Neutrophil (primary cell): ENCODE data around the gene RSPH9.

ENCODE experiments used
- H3K27ac ChIP-seq: fragments of 200-600 bp; sonication (generic); 2 replicates; pipeline ENCODE4 v1.5.1; 2016; ENCODE audit warnings: mild to moderate bottlenecking, moderate library complexity
- H3K27me3 ChIP-seq: fragments of 200-600 bp; sonication (generic); 2 replicates; pipeline ENCODE4 v1.6.0; 2016; ENCODE audit warnings: mild to moderate bottlenecking
- H3K36me3 ChIP-seq: fragments of 200-600 bp; sonication (generic); 2 replicates; pipeline ENCODE4 v1.5.1; 2017
- H3K4me1 ChIP-seq, 2 experiments: fragments of 200-600 bp in 1 of 2; sonication (generic) in 1 of 2; 1 replicate in 1 of 2; 2 replicates in 1 of 2; pipeline versions ENCODE4 v1.5.1 to v1.6.1; 2013 to 2016; ENCODE audit warnings: low read depth in 1 of 2, low read length in 1 of 2, mild to moderate bottlenecking in 1 of 2, moderate library complexity in 1 of 2; ENCODE audit not compliant: control insufficient read depth in 1 of 2, insufficient read depth in 1 of 2
- H3K4me3 ChIP-seq, 2 experiments: fragments of 200-600 bp in 1 of 2; sonication (generic) in 1 of 2; 1 replicate in 1 of 2; 2 replicates in 1 of 2; pipeline ENCODE4 v1.5.1; 2013 to 2016; ENCODE audit warnings: low read depth in 1 of 2, low read length in 1 of 2, mild to moderate bottlenecking in 1 of 2, moderate library complexity in 1 of 2
- H3K9me3 ChIP-seq: fragments of 200-600 bp; sonication (generic); 2 replicates; pipeline ENCODE4 v1.5.1; 2016
- CTCF ChIP-seq: fragments of 200-600 bp; sonication (generic); IDR thresholded peaks from 2 replicates; pipeline ENCODE4 v1.5.1; 2016; ENCODE audit warnings: antibody characterized with exemption

RSPH9 gene

GRCh38 chr6:43624786-43625288 lies 20.0 kb upstream of the RSPH9 start:
- H3K9me3 ChIP-seq, result no peaks in the 10 kb centered on the region
- no peak overlapping the region for H3K4me3 ChIP-seq
- no peak overlapping the region for H3K27ac ChIP-seq
- H3K36me3 ChIP-seq, result peaks cover 64% of the 10 kb centered on the region
- peaks cover 32 to 36% of the 10 kb centered on the region in 2 experiments for H3K4me1 ChIP-seq
- no peak for TF ChIP-seq CTCF
- no peaks in the 10 kb centered on the region for H3K27me3 ChIP-seq

- no peaks in the 10 kb centered on the region for H3K9me3 ChIP-seq
- peaks cover 39 to 42% of the 10 kb centered on the region in 2 experiments for H3K4me1 ChIP-seq
- no peak overlapping the region for H3K4me3 ChIP-seq
- peaks cover 58% of the 10 kb centered on the region for H3K36me3 ChIP-seq
- no peak overlapping the region for H3K27ac ChIP-seq
- TF ChIP-seq CTCF, result no peak
- H3K27me3 ChIP-seq, result no peaks in the 10 kb centered on the region
These were observed 19.3 kb upstream of the RSPH9 start for GRCh38 chr6:43625393-43625992.

- Histone ChIP-seq H3K4me1 (peaks cover 42 to 43% of the 10 kb centered on the region in 2 experiments), H3K9me3 (no peaks in the 10 kb centered on the region), H3K4me3 (peak overlapping the region in 1 of 2 experiments; percentile 0), H3K36me3 (peaks cover 40% of the 10 kb centered on the region), H3K27me3 (no peaks in the 10 kb centered on the region), H3K27ac (peak overlapping the region; percentile 88)
- no peak for TF ChIP-seq CTCF
These were observed 17.6 kb upstream of the RSPH9 start for GRCh38 chr6:43627008-43627825.

DNA sequence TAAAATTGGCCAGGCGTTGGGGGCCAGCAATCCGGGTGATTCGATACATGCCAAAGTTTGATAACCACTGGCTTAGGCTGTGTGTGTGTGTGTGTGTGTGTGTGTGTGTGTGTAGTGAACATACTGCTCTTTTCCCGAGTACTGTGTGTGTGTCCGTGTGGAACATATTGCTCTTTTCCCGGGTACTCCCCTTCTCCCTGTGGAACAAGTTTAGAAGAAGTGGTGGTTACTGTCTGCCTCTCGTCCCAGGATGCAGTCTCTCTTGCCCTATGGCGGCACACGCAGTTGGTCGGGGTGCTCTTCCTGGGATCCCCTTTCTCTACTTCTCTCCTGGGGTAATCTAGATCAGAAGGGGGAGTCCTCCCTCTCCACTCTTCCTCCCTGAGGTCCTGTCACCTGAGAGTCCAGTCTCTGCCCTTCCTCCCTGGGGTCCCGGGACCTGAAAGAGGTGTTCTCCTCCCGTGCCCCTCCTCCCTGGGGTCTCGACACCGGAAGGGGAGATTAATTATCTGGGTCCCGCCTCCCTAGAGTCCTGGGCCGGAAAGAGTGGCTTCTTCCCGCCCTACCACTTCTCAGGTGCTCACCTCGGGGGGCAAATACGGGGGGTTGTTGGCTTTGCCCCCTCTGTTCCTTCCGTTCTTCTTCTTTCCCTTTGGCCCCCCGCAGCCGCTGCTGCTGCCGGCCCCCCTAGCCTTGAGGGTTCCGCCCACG lies 16.3 kb upstream of the RSPH9 start:
- H3K4me3 ChIP-seq, result peak overlapping the region; percentile 93 to 95
- no peak for TF ChIP-seq CTCF
- peak overlapping the region; percentile 88 for H3K27ac ChIP-seq
- peaks cover 42 to 43% of the 10 kb centered on the region in 2 experiments for H3K4me1 ChIP-seq
- no peaks in the 10 kb centered on the region for H3K27me3 ChIP-seq
- peaks cover 27% of the 10 kb centered on the region for H3K36me3 ChIP-seq
- H3K9me3 ChIP-seq, result no peaks in the 10 kb centered on the region

DNA sequence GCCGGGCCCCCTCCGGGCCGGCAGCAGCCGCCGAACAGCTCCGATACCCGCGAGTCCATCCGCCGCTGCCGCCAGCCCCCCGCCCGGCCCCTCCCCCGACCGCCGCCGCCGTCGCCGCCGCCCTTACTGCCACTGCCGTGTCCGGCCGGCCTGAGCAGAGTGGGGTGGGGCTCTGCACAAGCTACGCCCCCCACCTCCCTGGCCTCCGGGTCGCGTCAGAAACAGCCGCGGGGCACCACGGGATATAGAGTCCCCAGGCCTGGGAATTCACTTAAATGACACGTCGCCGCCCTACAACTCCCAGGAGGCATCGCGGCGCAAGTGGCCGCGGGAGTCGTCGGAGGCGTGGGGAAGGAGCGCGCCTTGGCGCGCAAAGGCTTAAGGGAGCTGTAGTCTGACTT lies 15.7 kb upstream of the RSPH9 start, which contains the start of gene GTPBP2:
TSS of gene GTPBP2 (minus strand) at position 161 of the 401 bp plus-strand sequence. CDS start at position 59, 102 bp downstream.
- TF ChIP-seq CTCF, result peak; percentile 40
- Histone ChIP-seq H3K4me1 (peaks cover 42 to 43% of the 10 kb centered on the region in 2 experiments), H3K9me3 (no peaks in the 10 kb centered on the region), H3K27ac (peak within 1 kb of the TSS; percentile 88), H3K36me3 (peaks cover 21% of the 10 kb centered on the region), H3K4me3 (peak within 1 kb of the TSS; percentile 93 to 95), H3K27me3 (no peaks in the 10 kb centered on the region)
